Naive thymus-derived CD4-positive, alpha-beta T cell (primary cell): ENCODE measurements around the gene PAXX. TPM values are rescaled to one million over a fixed set of nuclear protein-coding genes. Genes with fewer than 3 reads are reported as not detected.

ENCODE experiments used
- ATAC-seq: fragments of 150-1000 bp; cut with Tn5 transposase; 2 replicates; pipeline ENCODE4 v1.10.0; 2021; ENCODE audit warnings: mild to moderate bottlenecking, moderate library complexity
- CTCF ChIA-PET: fragments of 350-600 bp; sonication (Branson Sonifier 250); formaldehyde crosslinking; loops from one replicate; lab custom pipeline; 2021; ENCODE audit warnings: antibody characterized with exemption; lab: Charles Lee
- POLR2A ChIA-PET: fragments of 350-600 bp; sonication (Branson Sonifier 250); formaldehyde crosslinking; loops from one replicate; lab custom pipeline; 2021; ENCODE audit warnings: antibody characterized with exemption, inconsistent platforms; lab: Charles Lee
- DNase-seq, 9 donors: peaks; one replicate each; pipeline versions ENCODE4 v3.0.0 to v3.0.0-alpha.2; 2020 to 2022; ENCODE audit warnings: mixed read lengths in 1 of 9
- H3K27ac ChIP-seq: one replicate; pipeline ENCODE4 v1.7.0; 2013; ENCODE audit warnings: mild to moderate bottlenecking, low read depth, low read length, moderate library complexity
- H3K27me3 ChIP-seq, 2 donors: one replicate each; pipeline ENCODE4 v1.7.0; 2013; ENCODE audit warnings: low read length in 2 of 2, mild to moderate bottlenecking in 2 of 2, moderate library complexity in 2 of 2; ENCODE audit not compliant: control insufficient read depth in 2 of 2, insufficient read depth in 2 of 2
- H3K36me3 ChIP-seq, 3 experiments: 1 replicate in 2 of 3; 2 replicates in 1 of 3; pipeline ENCODE4 v1.7.0; 2013; ENCODE audit warnings: low read length in 3 of 3, mild to moderate bottlenecking in 3 of 3, moderate library complexity in 1 of 3; ENCODE audit not compliant: insufficient read depth in 3 of 3, control insufficient read depth in 2 of 3
- H3K4me1 ChIP-seq, 2 donors: one replicate each; pipeline ENCODE4 v1.7.0; 2013; ENCODE audit warnings: low read length in 2 of 2, mild to moderate bottlenecking in 2 of 2, moderate library complexity in 1 of 2; ENCODE audit not compliant: control insufficient read depth in 2 of 2, insufficient read depth in 2 of 2
- H3K4me3 ChIP-seq: 2 replicates; pipeline ENCODE4 v1.7.0; 2013; ENCODE audit warnings: mild to moderate bottlenecking, low read length
- H3K9me3 ChIP-seq, 3 experiments: 1 replicate in 2 of 3; 2 replicates in 1 of 3; pipeline ENCODE4 v1.7.0; 2013; ENCODE audit warnings: low read length in 3 of 3; ENCODE audit not compliant: control insufficient read depth in 2 of 3
- H3K27ac Mint-ChIP-seq, 9 donors: one replicate each; pipeline ENCODE4 v1.8.0; 2020 to 2022; ENCODE audit warnings: mixed read lengths in 9 of 9, mild to moderate bottlenecking in 8 of 9, moderate library complexity in 5 of 9, inconsistent platforms in 2 of 9
- H3K27me3 Mint-ChIP-seq, 5 donors: one replicate each; pipeline ENCODE4 v1.8.0; 2021 to 2022; ENCODE audit warnings: mixed read lengths in 5 of 5, mild to moderate bottlenecking in 1 of 5
- H3K36me3 Mint-ChIP-seq, 5 donors: one replicate each; pipeline ENCODE4 v1.8.0; 2020 to 2022; ENCODE audit warnings: mixed read lengths in 5 of 5, mild to moderate bottlenecking in 3 of 5, inconsistent platforms in 1 of 5
- H3K4me1 Mint-ChIP-seq, 7 donors: one replicate each; pipeline ENCODE4 v1.8.0; 2020 to 2022; ENCODE audit warnings: mixed read lengths in 7 of 7, mild to moderate bottlenecking in 3 of 7, inconsistent platforms in 1 of 7
- H3K4me3 Mint-ChIP-seq, 10 donors: one replicate each; pipeline ENCODE4 v1.8.0; 2020 to 2022; ENCODE audit warnings: mild to moderate bottlenecking in 10 of 10, mixed read lengths in 10 of 10, moderate library complexity in 6 of 10, inconsistent platforms in 2 of 10
- H3K9me3 Mint-ChIP-seq, 11 donors: one replicate each; pipeline ENCODE4 v1.8.0; 2020 to 2022; ENCODE audit warnings: mixed read lengths in 11 of 11, mild to moderate bottlenecking in 4 of 11, inconsistent platforms in 1 of 11, moderate library complexity in 1 of 11
- intact Hi-C, 2 donors: fragments of 100-400 bp; cut with micrococcal nuclease; formaldehyde crosslinking; loops; one replicate each; pipeline ENCODE4 v1.15.1; 2023
- polyA plus RNA-seq, 2 donors: library from polyadenylated mRNA; unstranded; fragments of 300-500 nt; fragmentation: Illumina TruSeq; gene quantifications; one replicate each; pipeline ENCODE4 v1.2.3, GENCODE V29; 2021
- total RNA-seq, 6 experiments: library from RNA in 5 of 6; stranded (reverse) in 5 of 6; gene quantifications; 1 replicate in 5 of 6; 2 replicates in 1 of 6; pipeline ENCODE4 v1.2.3 and lab custom pipeline; 2021 to 2026

The PAXX gene
- total and polyA plus RNA-seq, 7 experiments from 2014 or later = 49.3 to 78.2 (median 66.0) TPM

- CTCF ChIA-PET = no interaction called here
- ATAC-seq = peak; percentile 75
- H3K4me3 ChIP-seq = no peak overlapping the region
- intact Hi-C loops = no loop called here
- no peak overlapping the region for H3K27ac ChIP-seq
- peak overlapping the region in 4 of 9 donors; percentile 67 to 78 (median 70) for H3K27ac Mint-ChIP-seq
- H3K4me1 Mint-ChIP-seq = peaks cover 0 to 22% (median 15%) of the 10 kb centered on the region in 7 donors
- H3K36me3 ChIP-seq = no peaks in the 10 kb centered on the region
- peaks cover 1 to 62% of the 10 kb centered on the region in 2 donors for H3K4me1 ChIP-seq
- H3K9me3 ChIP-seq = no peaks in the 10 kb centered on the region
- H3K9me3 Mint-ChIP-seq = peaks cover 0 to 7% (median 0%) of the 10 kb centered on the region in 11 donors
- H3K27me3 ChIP-seq = no peaks in the 10 kb centered on the region
- peaks cover 0 to 3% (median 0%) of the 10 kb centered on the region in 5 donors for H3K27me3 Mint-ChIP-seq
- POLR2A ChIA-PET = interaction anchor here (0.9 kb wide), 2 partner anchors 9 to 151 kb away, joined by 3 to 4 read pairs; no protein-coding TSS in a partner anchor
- H3K4me3 Mint-ChIP-seq = peak overlapping the region in 5 of 10 donors; percentile 13 to 66 (median 32)
- H3K36me3 Mint-ChIP-seq = no peaks in the 10 kb centered on the region
- no peak for DNase-seq
These were observed 31.8 kb upstream of the PAXX start for GRCh38 chr9:136960212-136960937.

GRCh38 chr9:136960938-136961275, 31.3 kb upstream of the PAXX start:
- Mint-ChIP-seq H3K36me3 (no peaks in the 10 kb centered on the region), H3K9me3 (peaks cover 0 to 7% (median 0%) of the 10 kb centered on the region in 11 donors), H3K27ac (no peak overlapping the region), H3K4me1 (peaks cover 0 to 26% (median 20%) of the 10 kb centered on the region in 7 donors), H3K4me3 (no peak overlapping the region), H3K27me3 (peaks cover 0 to 6% (median 0%) of the 10 kb centered on the region in 5 donors)
- POLR2A ChIA-PET = no interaction called here
- no peak for ATAC-seq
- CTCF ChIA-PET = no interaction called here
- Histone ChIP-seq H3K36me3 (no peaks in the 10 kb centered on the region), H3K27me3 (no peaks in the 10 kb centered on the region), H3K4me1 (peaks cover 7 to 66% of the 10 kb centered on the region in 2 donors), H3K4me3 (no peak overlapping the region), H3K27ac (no peak overlapping the region), H3K9me3 (no peaks in the 10 kb centered on the region)
- intact Hi-C loops = no loop called here
- no peak for DNase-seq

- POLR2A ChIA-PET = interaction anchor here (0.9 kb wide), 1 partner anchor 12 kb away, joined by 3 read pairs; no protein-coding TSS in a partner anchor
- ATAC-seq = no peak
- no peak for DNase-seq
- Histone ChIP-seq H3K36me3 (no peaks in the 10 kb centered on the region), H3K4me1 (peaks cover 12 to 72% of the 10 kb centered on the region in 2 donors), H3K4me3 (no peak overlapping the region), H3K9me3 (no peaks in the 10 kb centered on the region), H3K27me3 (no peaks in the 10 kb centered on the region), H3K27ac (no peak overlapping the region)
- peaks cover 0 to 4% (median 0%) of the 10 kb centered on the region in 11 donors for H3K9me3 Mint-ChIP-seq
- no peaks in the 10 kb centered on the region for H3K36me3 Mint-ChIP-seq
- H3K27ac Mint-ChIP-seq = no peak overlapping the region
- H3K4me1 Mint-ChIP-seq = peaks cover 0 to 32% (median 25%) of the 10 kb centered on the region in 7 donors
- peaks cover 0 to 6% (median 0%) of the 10 kb centered on the region in 5 donors for H3K27me3 Mint-ChIP-seq
- CTCF ChIA-PET = no interaction called here
- H3K4me3 Mint-ChIP-seq = no peak overlapping the region
- intact Hi-C loops = no loop called here
These were observed 30.8 kb upstream of the PAXX start for GRCh38 chr9:136961279-136962065.

- H3K9me3 Mint-ChIP-seq = no peaks in the 10 kb centered on the region
- H3K27me3 Mint-ChIP-seq = peaks cover 0 to 6% (median 0%) of the 10 kb centered on the region in 5 donors
- Histone ChIP-seq H3K9me3 (no peaks in the 10 kb centered on the region), H3K27me3 (no peaks in the 10 kb centered on the region), H3K27ac (no peak overlapping the region), H3K4me3 (no peak overlapping the region), H3K36me3 (no peaks in the 10 kb centered on the region), H3K4me1 (peaks cover 12 to 72% of the 10 kb centered on the region in 2 donors)
- H3K36me3 Mint-ChIP-seq = no peaks in the 10 kb centered on the region
- ChIA-PET CTCF (interaction anchor here (0.6 kb wide), 1 partner anchor 59 kb away, joined by 3 read pairs; no protein-coding TSS in a partner anchor), POLR2A (interaction anchor here (0.9 kb wide), 1 partner anchor 11 kb away, joined by 3 read pairs; no protein-coding TSS in a partner anchor)
- peaks cover 0 to 35% (median 26%) of the 10 kb centered on the region in 7 donors for H3K4me1 Mint-ChIP-seq
- ATAC-seq (no peak), DNase-seq (no peak)
- intact Hi-C loops = no loop called here
- no peak overlapping the region for H3K27ac Mint-ChIP-seq
- H3K4me3 Mint-ChIP-seq = no peak overlapping the region
These were observed 30.1 kb upstream of the PAXX start for GRCh38 chr9:136962163-136962562.

GRCh38 chr9:136962701-136963248, 29.4 kb upstream of the PAXX start:
- H3K4me3 Mint-ChIP-seq = peak overlapping the region in 2 of 10 donors; percentile 28 to 35
- H3K4me1 Mint-ChIP-seq = peaks cover 0 to 37% (median 26%) of the 10 kb centered on the region in 7 donors

GRCh38 chr9:136963341-136963740, 28.9 kb upstream of the PAXX start:
- Mint-ChIP-seq H3K4me1 (peaks cover 0 to 37% (median 26%) of the 10 kb centered on the region in 7 donors), H3K27me3 (peaks cover 0 to 6% (median 0%) of the 10 kb centered on the region in 5 donors), H3K4me3 (no peak overlapping the region), H3K27ac (peak overlapping the region in 1 of 9 donors; percentile 60), H3K36me3 (no peaks in the 10 kb centered on the region), H3K9me3 (no peaks in the 10 kb centered on the region)
- H3K27me3 ChIP-seq = no peaks in the 10 kb centered on the region
- ChIA-PET CTCF (no interaction called here), POLR2A (no interaction called here)
- ATAC-seq (no peak), DNase-seq (no peak)
- H3K27ac ChIP-seq = no peak overlapping the region
- no peaks in the 10 kb centered on the region for H3K9me3 ChIP-seq
- intact Hi-C loops = no loop called here
- H3K4me3 ChIP-seq = no peak overlapping the region
- H3K4me1 ChIP-seq = peaks cover 12 to 65% of the 10 kb centered on the region in 2 donors
- H3K36me3 ChIP-seq = no peaks in the 10 kb centered on the region

More at GRCh38 chr9:136962701-136963248, 29.4 kb upstream of the PAXX start:
- no peaks in the 10 kb centered on the region for H3K36me3 Mint-ChIP-seq
- peaks cover 12 to 70% of the 10 kb centered on the region in 2 donors for H3K4me1 ChIP-seq
- H3K9me3 Mint-ChIP-seq = no peaks in the 10 kb centered on the region
- peak overlapping the region in 3 of 9 donors; percentile 44 to 60 (median 55) for H3K27ac Mint-ChIP-seq
- CTCF ChIA-PET = interaction anchor here (0.6 kb wide), 1 partner anchor 60 kb away, joined by 3 read pairs; no protein-coding TSS in a partner anchor
- DNase-seq (no peak), ATAC-seq (no peak)
- H3K27me3 ChIP-seq = no peaks in the 10 kb centered on the region
- POLR2A ChIA-PET = no interaction called here
- intact Hi-C loops = no loop called here
- H3K36me3 ChIP-seq = no peaks in the 10 kb centered on the region
- no peak overlapping the region for H3K27ac ChIP-seq
- no peaks in the 10 kb centered on the region for H3K9me3 ChIP-seq
- H3K4me3 ChIP-seq = no peak overlapping the region
- H3K27me3 Mint-ChIP-seq = peaks cover 0 to 6% (median 0%) of the 10 kb centered on the region in 5 donors
